ENCODE data around the gene ZBED3.

Gene ZBED3

DNA sequence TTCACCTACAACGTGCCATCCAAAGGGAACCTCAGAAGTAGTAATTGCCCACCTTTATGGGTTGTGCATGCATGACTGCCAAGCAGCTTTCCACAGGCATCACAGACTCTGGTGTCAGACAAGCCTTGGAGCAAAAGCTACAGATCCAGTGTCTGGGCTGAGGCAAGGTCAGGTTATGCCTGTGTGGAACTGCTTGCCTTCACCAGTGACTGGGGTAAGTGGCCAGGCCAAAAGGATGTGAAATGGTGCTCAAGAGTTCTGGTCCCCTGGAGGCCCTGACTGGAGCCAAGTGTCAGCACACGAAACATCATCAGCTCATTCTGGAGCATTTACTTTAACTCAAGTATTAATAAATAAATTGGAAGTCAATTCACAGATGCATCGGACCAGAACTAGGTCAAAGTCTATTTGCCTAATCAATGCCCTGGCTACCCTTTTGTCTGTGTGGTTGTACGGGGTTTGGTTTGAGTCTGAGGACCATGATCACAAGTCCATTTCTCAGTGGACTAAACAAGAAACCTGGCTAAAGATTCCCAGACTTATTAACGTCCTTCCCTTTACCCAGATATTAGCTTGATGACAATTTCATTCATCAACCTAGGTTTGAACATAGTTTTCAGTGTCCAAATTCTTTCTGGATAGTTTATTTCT, 41.5 kb upstream of the ZBED3 start:
- no peak for TF ChIP-seq FOXP2 (optimal IDR thresholded peaks at IDR 0.05; ENCODE audit: borderline replicate concordance, extremely low read depth, extremely low read length, insufficient read depth)
- TF ChIP-seq TAF1 (IDR thresholded peaks at IDR 0.05; ENCODE audit: borderline replicate concordance, insufficient read depth, low read length) = no peak
- no peak for TF ChIP-seq SIN3A (IDR thresholded peaks at IDR 0.05; ENCODE audit: borderline replicate concordance, insufficient read depth, low read length)
- TF ChIP-seq POLR2AphosphoS5 (IDR thresholded peaks at IDR 0.05; ENCODE audit: low read depth, low read length) = no peak
- TF ChIP-seq, protein P1, sequence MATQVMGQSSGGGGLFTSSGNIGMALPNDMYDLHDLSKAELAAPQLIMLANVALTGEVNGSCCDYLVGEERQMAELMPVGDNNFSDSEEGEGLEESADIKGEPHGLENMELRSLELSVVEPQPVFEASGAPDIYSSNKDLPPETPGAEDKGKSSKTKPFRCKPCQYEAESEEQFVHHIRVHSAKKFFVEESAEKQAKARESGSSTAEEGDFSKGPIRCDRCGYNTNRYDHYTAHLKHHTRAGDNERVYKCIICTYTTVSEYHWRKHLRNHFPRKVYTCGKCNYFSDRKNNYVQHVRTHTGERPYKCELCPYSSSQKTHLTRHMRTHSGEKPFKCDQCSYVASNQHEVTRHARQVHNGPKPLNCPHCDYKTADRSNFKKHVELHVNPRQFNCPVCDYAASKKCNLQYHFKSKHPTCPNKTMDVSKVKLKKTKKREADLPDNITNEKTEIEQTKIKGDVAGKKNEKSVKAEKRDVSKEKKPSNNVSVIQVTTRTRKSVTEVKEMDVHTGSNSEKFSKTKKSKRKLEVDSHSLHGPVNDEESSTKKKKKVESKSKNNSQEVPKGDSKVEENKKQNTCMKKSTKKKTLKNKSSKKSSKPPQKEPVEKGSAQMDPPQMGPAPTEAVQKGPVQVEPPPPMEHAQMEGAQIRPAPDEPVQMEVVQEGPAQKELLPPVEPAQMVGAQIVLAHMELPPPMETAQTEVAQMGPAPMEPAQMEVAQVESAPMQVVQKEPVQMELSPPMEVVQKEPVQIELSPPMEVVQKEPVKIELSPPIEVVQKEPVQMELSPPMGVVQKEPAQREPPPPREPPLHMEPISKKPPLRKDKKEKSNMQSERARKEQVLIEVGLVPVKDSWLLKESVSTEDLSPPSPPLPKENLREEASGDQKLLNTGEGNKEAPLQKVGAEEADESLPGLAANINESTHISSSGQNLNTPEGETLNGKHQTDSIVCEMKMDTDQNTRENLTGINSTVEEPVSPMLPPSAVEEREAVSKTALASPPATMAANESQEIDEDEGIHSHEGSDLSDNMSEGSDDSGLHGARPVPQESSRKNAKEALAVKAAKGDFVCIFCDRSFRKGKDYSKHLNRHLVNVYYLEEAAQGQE (IDR thresholded peaks at IDR 0.05; ENCODE audit: insufficient read depth in 1 of 2, low read depth in 2 of 2, low read length in 2 of 2) = no peak

DNA sequence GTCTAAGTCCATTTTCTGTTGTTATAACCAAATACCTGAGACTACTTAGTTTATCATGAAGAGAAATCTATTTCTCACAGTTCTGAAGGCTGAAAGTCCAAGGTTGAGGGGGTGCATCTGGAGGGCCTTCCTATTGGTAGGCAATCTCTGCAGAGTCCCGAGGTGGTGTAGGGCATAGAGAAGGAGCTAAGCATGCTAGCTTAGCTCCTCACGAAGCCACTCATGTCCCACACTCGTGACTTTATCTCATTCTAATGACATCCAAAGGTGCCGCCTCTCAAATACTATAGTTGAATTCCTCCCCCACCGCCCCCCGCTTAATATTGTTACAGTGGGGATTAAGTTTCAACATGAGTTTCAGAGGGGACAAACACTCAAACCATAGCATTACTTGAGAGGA, 36.0 kb upstream of the ZBED3 start:
- TF ChIP-seq FOXP2 (optimal IDR thresholded peaks at IDR 0.05; ENCODE audit: borderline replicate concordance, extremely low read depth, extremely low read length, insufficient read depth) (no peak), SIN3A (IDR thresholded peaks at IDR 0.05; ENCODE audit: borderline replicate concordance, insufficient read depth, low read length) (no peak), POLR2AphosphoS5 (IDR thresholded peaks at IDR 0.05; ENCODE audit: low read depth, low read length) (no peak), TAF1 (IDR thresholded peaks at IDR 0.05; ENCODE audit: borderline replicate concordance, insufficient read depth, low read length) (no peak)
- TF ChIP-seq, protein P1 (IDR thresholded peaks at IDR 0.05; ENCODE audit: insufficient read depth in 1 of 2, low read depth in 2 of 2, low read length in 2 of 2) = no peak

DNA sequence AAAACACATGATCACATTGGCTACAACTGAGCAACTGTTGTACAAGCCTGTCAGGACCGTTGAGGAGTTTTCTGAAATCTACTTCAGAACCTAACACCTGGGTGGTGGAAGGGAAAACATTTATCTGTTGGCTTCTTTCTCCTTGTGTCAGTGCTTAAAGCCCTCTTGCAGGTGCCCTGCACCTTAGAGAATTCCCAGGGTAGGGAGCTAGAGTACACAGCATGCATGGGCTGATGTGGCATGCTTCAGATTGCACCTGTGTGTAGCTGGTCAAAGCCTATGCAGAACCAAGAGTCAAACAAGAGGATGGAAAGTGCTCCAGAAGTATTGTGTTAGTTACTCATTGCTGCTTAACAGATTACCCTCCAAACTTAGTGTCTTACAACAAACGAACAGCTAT, 33.6 kb upstream of the ZBED3 start:
- no peak for TF ChIP-seq POLR2AphosphoS5 (IDR thresholded peaks at IDR 0.05; ENCODE audit: low read depth, low read length)
- no peak for TF ChIP-seq TAF1 (IDR thresholded peaks at IDR 0.05; ENCODE audit: borderline replicate concordance, insufficient read depth, low read length)

DNA sequence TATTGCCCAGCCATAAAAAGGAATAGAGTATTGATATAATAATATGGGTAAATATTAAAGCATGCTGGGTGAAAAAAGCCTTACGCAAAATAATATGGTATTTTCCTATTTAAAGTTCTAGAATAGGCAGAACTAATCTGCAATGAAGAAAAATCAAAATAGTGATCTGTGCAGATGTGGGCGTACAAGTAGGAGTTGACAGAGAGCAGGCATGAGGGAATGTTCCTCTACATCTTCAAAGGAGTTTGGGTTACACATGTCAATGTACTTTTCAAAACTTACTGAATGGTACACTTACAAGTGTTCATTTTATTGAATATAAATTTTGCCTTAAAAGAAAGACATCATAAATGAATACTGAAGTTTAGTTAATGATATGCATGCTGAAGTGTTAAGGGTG, 33.0 kb upstream of the ZBED3 start:
- no peak for TF ChIP-seq SIN3A (IDR thresholded peaks at IDR 0.05; ENCODE audit: borderline replicate concordance, insufficient read depth, low read length)
- no peak for TF ChIP-seq TAF1 (IDR thresholded peaks at IDR 0.05; ENCODE audit: borderline replicate concordance, insufficient read depth, low read length)
- no peak for TF ChIP-seq FOXP2 (optimal IDR thresholded peaks at IDR 0.05; ENCODE audit: borderline replicate concordance, extremely low read depth, extremely low read length, insufficient read depth)
- TF ChIP-seq, protein P1 (IDR thresholded peaks at IDR 0.05; ENCODE audit: insufficient read depth in 1 of 2, low read depth in 2 of 2, low read length in 2 of 2) = no peak
- TF ChIP-seq POLR2AphosphoS5 (IDR thresholded peaks at IDR 0.05; ENCODE audit: low read depth, low read length) = no peak

DNA sequence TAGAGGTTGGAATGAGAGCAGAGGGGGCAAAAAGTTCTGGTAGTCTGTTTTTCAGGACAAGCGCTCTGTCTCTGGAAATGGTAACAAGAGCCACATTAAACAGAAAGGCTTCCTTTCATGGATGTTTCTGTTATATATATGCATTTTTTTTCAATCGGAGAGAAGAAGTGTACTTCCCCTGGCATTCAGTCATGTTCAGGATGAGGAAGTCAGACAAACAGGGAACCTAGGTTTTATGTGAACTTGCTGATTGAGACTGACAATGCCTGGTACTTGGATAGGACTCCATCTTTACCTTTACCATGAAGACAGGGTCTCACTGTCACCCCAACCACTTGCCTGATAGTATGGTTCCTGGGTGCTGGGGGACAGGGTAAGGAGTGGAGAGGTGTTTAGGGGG, 30.1 kb upstream of the ZBED3 start:
- no peak for TF ChIP-seq SIN3A (IDR thresholded peaks at IDR 0.05; ENCODE audit: borderline replicate concordance, insufficient read depth, low read length)
- no peak for TF ChIP-seq POLR2AphosphoS5 (IDR thresholded peaks at IDR 0.05; ENCODE audit: low read depth, low read length)
- no peak for TF ChIP-seq TAF1 (IDR thresholded peaks at IDR 0.05; ENCODE audit: borderline replicate concordance, insufficient read depth, low read length)
- TF ChIP-seq, protein P1 (IDR thresholded peaks at IDR 0.05; ENCODE audit: insufficient read depth in 1 of 2, low read depth in 2 of 2, low read length in 2 of 2) = no peak
- no peak for TF ChIP-seq FOXP2 (optimal IDR thresholded peaks at IDR 0.05; ENCODE audit: borderline replicate concordance, extremely low read depth, extremely low read length, insufficient read depth)
